Endothelial cell of umbilical vein (primary cell): Measurements from ENCODE around the gene FANK1. TPM values are rescaled to one million over a fixed set of nuclear protein-coding genes. Genes with fewer than 3 reads are reported as not detected.

Experiments used
- BruUV-seq: library from RNA; stranded (reverse); fragments of 400-500 nt; replicated peaks from 2 replicates; lab custom pipeline; 2021; lab: Mats Ljungman, UMichigan
- CTCF ChIA-PET: fragments of 300-600, 350-600 bp; sonication (Branson Sonifier 250); formaldehyde crosslinking; loops from one replicate; lab custom pipeline; 2021; ENCODE audit warnings: antibody characterized with exemption, inconsistent platforms; lab: Charles Lee
- POLR2A ChIA-PET: fragments of 300-600, 350-600 bp; sonication (Branson Sonifier 250); formaldehyde crosslinking; loops from one replicate; lab custom pipeline; 2021; ENCODE audit warnings: antibody characterized with exemption, inconsistent platforms; lab: Charles Lee
- DNase-seq: peaks from one replicate; pipeline ENCODE4 v3.0.0-alpha.2; 2011; ENCODE audit warnings: low read depth, low spot score
- FAIRE-seq: peaks from 2 replicates; lab custom pipeline; 2011; peaks lifted over from hg19 to GRCh38; lab: Jason Lieb, UNC
- H2AFZ ChIP-seq: 2 replicates; pipeline ENCODE4 v1.6.0; 2012; ENCODE audit warnings: low read depth, low read length, control low read depth, inconsistent platforms
- H3K27ac ChIP-seq: 2 replicates; pipeline ENCODE4 v1.5.1; 2011; ENCODE audit warnings: low read depth, mild to moderate bottlenecking, control low read depth, low read length, moderate library complexity; ENCODE audit not compliant: insufficient read depth
- H3K27me3 ChIP-seq, 2 experiments: 2 replicates each; pipeline versions ENCODE4 v1.6.0 to v1.6.1; 2011; ENCODE audit warnings: low read length in 2 of 2, mixed read lengths in 1 of 2; ENCODE audit not compliant: control insufficient read depth in 2 of 2, insufficient read depth in 2 of 2
- H3K36me3 ChIP-seq, 2 experiments: 2 replicates in 1 of 2; 3 replicates in 1 of 2; pipeline ENCODE4 v1.5.1; 2011; ENCODE audit warnings: low read length in 2 of 2, mild to moderate bottlenecking in 1 of 2, moderate library complexity in 1 of 2; ENCODE audit not compliant: control insufficient read depth in 2 of 2, insufficient read depth in 2 of 2; ENCODE audit errors: extremely low read depth in 1 of 2
- H3K4me1 ChIP-seq: 3 replicates; pipeline ENCODE4 v1.5.1; 2011; ENCODE audit warnings: mild to moderate bottlenecking, low read length; ENCODE audit not compliant: control insufficient read depth, insufficient read depth; ENCODE audit errors: extremely low read depth
- H3K4me2 ChIP-seq: 2 replicates; pipeline ENCODE4 v1.6.1; 2011; ENCODE audit warnings: low read length, control low read depth, mixed read lengths; ENCODE audit not compliant: insufficient read depth
- H3K4me3 ChIP-seq, 3 experiments: fragments of 200-600 bp in 1 of 3; sonication (generic), shearing (Covaris generic) in 1 of 3; replicated peaks in 1 of 3; 2 replicates each; pipeline ENCODE4 v1.5.1; 2011 to 2016; ENCODE audit warnings: control low read depth in 3 of 3, low read length in 3 of 3, mild to moderate bottlenecking in 2 of 3, inconsistent platforms in 1 of 3, low read depth in 1 of 3, moderate library complexity in 1 of 3; ENCODE audit not compliant: insufficient read depth in 1 of 3
- H3K79me2 ChIP-seq: 2 replicates; pipeline ENCODE4 v1.6.0; 2012; ENCODE audit warnings: low read length, inconsistent platforms; ENCODE audit not compliant: control insufficient read depth, insufficient read depth
- H3K9ac ChIP-seq: replicated peaks from 2 replicates; pipeline ENCODE3; 2011; ENCODE audit warnings: low read length, control low read depth; ENCODE audit not compliant: insufficient read depth; ENCODE audit errors: extremely low read depth
- H3K9me1 ChIP-seq: replicated peaks from 3 replicates; pipeline ENCODE4 v1.6.0; 2011; ENCODE audit warnings: mild to moderate bottlenecking, low read length; ENCODE audit not compliant: control insufficient read depth, insufficient read depth; ENCODE audit errors: extremely low read depth
- H3K9me3 ChIP-seq: replicated peaks from 2 replicates; pipeline ENCODE4 v1.5.1; 2012; ENCODE audit warnings: low read length, inconsistent platforms; ENCODE audit not compliant: control insufficient read depth, insufficient read depth
- H4K20me1 ChIP-seq: replicated peaks from 2 replicates; pipeline ENCODE3; 2011; ENCODE audit warnings: mild to moderate bottlenecking, low read length; ENCODE audit not compliant: control insufficient read depth, insufficient read depth; ENCODE audit errors: extremely low read depth
- EZH2 ChIP-seq: IDR thresholded peaks from 2 replicates; pipeline ENCODE4 v1.6.1; 2012; ENCODE audit warnings: borderline replicate concordance, low read depth, mild to moderate bottlenecking, moderate library complexity, low read length, inconsistent platforms; ENCODE audit not compliant: severe bottlenecking
- FOS ChIP-seq: IDR thresholded peaks from 2 replicates; pipeline ENCODE4 v1.6.1; 2011; ENCODE audit warnings: mild to moderate bottlenecking, low read length, moderate library complexity, borderline replicate concordance; ENCODE audit not compliant: insufficient read depth
- GATA2 ChIP-seq: IDR thresholded peaks from 2 replicates; pipeline ENCODE4 v1.7.0; 2011; ENCODE audit warnings: low read depth, mild to moderate bottlenecking, moderate library complexity, mixed read lengths, low read length; ENCODE audit not compliant: insufficient read length, insufficient read depth
- JUN ChIP-seq: IDR thresholded peaks from 2 replicates; pipeline ENCODE4 v1.6.1; 2011; ENCODE audit warnings: borderline replicate concordance, low read depth; ENCODE audit not compliant: insufficient read length, insufficient read depth
- MAX ChIP-seq: IDR thresholded peaks from 2 replicates; pipeline ENCODE4 v1.6.1; 2011; ENCODE audit not compliant: insufficient read depth, insufficient read length
- MYC ChIP-seq: IDR thresholded peaks from one replicate; pipeline ENCODE4 v1.6.1; 2011; ENCODE audit warnings: mild to moderate bottlenecking, low read depth, low read length
- POLR2A ChIP-seq: IDR thresholded peaks from 2 replicates; pipeline ENCODE4 v1.6.1; 2012; ENCODE audit warnings: low read depth, mild to moderate bottlenecking, control low read depth, low read length
- POLR2AphosphoS5 ChIP-seq: IDR thresholded peaks from 2 replicates; pipeline ENCODE4 v1.6.1; 2012; ENCODE audit warnings: low read depth, mild to moderate bottlenecking, control low read depth, low read length, moderate library complexity; ENCODE audit not compliant: insufficient read depth
- dilution Hi-C: fragments of 300-500 bp; cut with MboI; formaldehyde crosslinking; loops from one replicate; pipeline ENCODE4 v1.15.0; 2019; ENCODE audit warnings: low sequenced_read_pairs; ENCODE audit not compliant: extremely low pct_ligation_motif_present
- intact Hi-C: fragments of 100-400 bp; cut with micrococcal nuclease; formaldehyde crosslinking; loops from one replicate; pipeline ENCODE4 v1.10.0; 2022
- polyA plus RNA-seq, 4 experiments: library from polyadenylated mRNA; depleted of rRNA in 3 of 4; stranded (reverse) in 3 of 4; unstranded in 1 of 4; fragments of >200 nt; gene quantifications; 2 replicates each; pipeline versions ENCODE4 v1.2.1 to v1.2.3, GENCODE V29; 2011 to 2012; ENCODE audit warnings: missing spikeins in 1 of 4
- total RNA-seq: library from RNA; stranded (reverse); gene quantifications from 2 replicates; pipeline ENCODE4 v1.2.3, GENCODE V29; 2021
- TF ChIP-seq, protein P1 (sequence below), 2 donors: IDR thresholded peaks; 1 replicate in 1 of 2; 2 replicates in 1 of 2; pipeline ENCODE4 v1.5.1; 2011; ENCODE audit warnings: low read length in 2 of 2, mild to moderate bottlenecking in 2 of 2, moderate library complexity in 2 of 2, control low read depth in 1 of 2, inconsistent platforms in 1 of 2, low read depth in 1 of 2; ENCODE audit not compliant: insufficient read depth in 1 of 2; ENCODE audit errors: extremely low read depth in 1 of 2

Gene FANK1
- total and polyA plus RNA-seq, 2 donors (not counting 3 experiments of a cell fraction or from before 2014, with no cell fraction given): 1.6 to 1.9 TPM

DNA sequence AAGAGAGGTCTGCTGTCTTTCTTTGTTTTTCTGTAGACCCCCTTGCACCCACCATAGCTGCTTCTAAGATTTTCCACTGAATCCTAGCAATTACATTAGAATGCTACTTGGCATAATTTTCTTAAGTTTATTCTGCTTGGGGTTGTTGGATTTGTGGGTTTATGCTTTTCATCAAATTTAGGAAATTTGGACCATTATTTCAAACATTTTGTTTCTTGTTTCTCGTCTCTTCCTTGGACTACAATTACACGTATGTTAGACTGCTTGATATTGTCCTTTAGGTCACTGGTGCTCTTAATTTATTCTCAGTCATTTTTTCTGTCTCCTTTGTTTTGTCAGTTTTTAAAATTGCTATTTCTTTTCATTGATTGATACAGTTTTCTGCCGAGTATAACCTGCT, 65.8 kb downstream of the FANK1 start:
- Histone ChIP-seq H4K20me1 (no peaks in the 10 kb centered on the region), H3K9ac (no peak overlapping the region), H3K4me1 (no peaks in the 10 kb centered on the region), H3K27me3 (peaks cover 0 to 2% of the 10 kb centered on the region in 2 experiments), H2AFZ (no peak overlapping the region), H3K9me3 (no peaks in the 10 kb centered on the region), H3K79me2 (no peaks in the 10 kb centered on the region), H3K4me2 (no peak overlapping the region), H3K27ac (no peak overlapping the region), H3K9me1 (no peaks in the 10 kb centered on the region), H3K4me3 (no peak overlapping the region), H3K36me3 (no peaks in the 10 kb centered on the region)
- intact Hi-C loops: no loop called here
- DNase-seq (no peak), FAIRE-seq (no peak)
- CTCF ChIA-PET: interaction anchor here (1.0 to 2.8 kb wide), 3 partner anchors 28 to 787 kb away, joined by 3 to 12 read pairs (median 3); no protein-coding TSS in a partner anchor
- TF ChIP-seq MAX (no peak), FOS (no peak), POLR2A (no peak), POLR2AphosphoS5 (no peak), GATA2 (no peak), JUN (no peak), MYC (no peak), EZH2 (no peak)
- TF ChIP-seq, protein P1, sequence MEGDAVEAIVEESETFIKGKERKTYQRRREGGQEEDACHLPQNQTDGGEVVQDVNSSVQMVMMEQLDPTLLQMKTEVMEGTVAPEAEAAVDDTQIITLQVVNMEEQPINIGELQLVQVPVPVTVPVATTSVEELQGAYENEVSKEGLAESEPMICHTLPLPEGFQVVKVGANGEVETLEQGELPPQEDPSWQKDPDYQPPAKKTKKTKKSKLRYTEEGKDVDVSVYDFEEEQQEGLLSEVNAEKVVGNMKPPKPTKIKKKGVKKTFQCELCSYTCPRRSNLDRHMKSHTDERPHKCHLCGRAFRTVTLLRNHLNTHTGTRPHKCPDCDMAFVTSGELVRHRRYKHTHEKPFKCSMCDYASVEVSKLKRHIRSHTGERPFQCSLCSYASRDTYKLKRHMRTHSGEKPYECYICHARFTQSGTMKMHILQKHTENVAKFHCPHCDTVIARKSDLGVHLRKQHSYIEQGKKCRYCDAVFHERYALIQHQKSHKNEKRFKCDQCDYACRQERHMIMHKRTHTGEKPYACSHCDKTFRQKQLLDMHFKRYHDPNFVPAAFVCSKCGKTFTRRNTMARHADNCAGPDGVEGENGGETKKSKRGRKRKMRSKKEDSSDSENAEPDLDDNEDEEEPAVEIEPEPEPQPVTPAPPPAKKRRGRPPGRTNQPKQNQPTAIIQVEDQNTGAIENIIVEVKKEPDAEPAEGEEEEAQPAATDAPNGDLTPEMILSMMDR (IDR thresholded peaks at IDR 0.05; ENCODE audit: extremely low read depth in 1 of 2, insufficient read depth in 1 of 2, low read depth in 1 of 2, low read length in 2 of 2): no peak
- dilution Hi-C loops: no loop called here
- BruUV-seq: no TSS peak
- POLR2A ChIA-PET: no interaction called here
